ENCODE data around the gene ULK3. TPM values are rescaled to one million over a fixed set of nuclear protein-coding genes. Genes with fewer than 3 reads are reported as not detected.

ULK3 gene
- total RNA-seq, 1 experiment from 2014 or later, result 15.1 TPM

GRCh38 chr15:74799255-74799855, 43.6 kb downstream of the ULK3 start:
- no peak for DNase-seq (ENCODE audit: low read depth)

- DNase-seq (ENCODE audit: low read depth), result no peak
These were observed 44.3 kb downstream of the ULK3 start for GRCh38 chr15:74798388-74799254.

- DNase-seq (ENCODE audit: low read depth), result no peak
These were observed 46.9 kb downstream of the ULK3 start for GRCh38 chr15:74795966-74796625.

GRCh38 chr15:74794970-74795349, 48.0 kb downstream of the ULK3 start:
- DNase-seq (ENCODE audit: low read depth), result no peak

GRCh38 chr15:74794248-74794969, 48.5 kb downstream of the ULK3 start:
- DNase-seq (ENCODE audit: low read depth), result no peak

GRCh38 chr15:74793135-74794028, 49.6 kb downstream of the ULK3 start:
- peak; percentile 38 for DNase-seq (ENCODE audit: low read depth)

- no peak for DNase-seq (ENCODE audit: low read depth)
These were observed 50.5 kb downstream of the ULK3 start for GRCh38 chr15:74792227-74793016.

- no peak for DNase-seq (ENCODE audit: low read depth)
These were observed 51.3 kb downstream of the ULK3 start for GRCh38 chr15:74791667-74792066.

- no peak for DNase-seq (ENCODE audit: low read depth)
These were observed 51.9 kb downstream of the ULK3 start for GRCh38 chr15:74791007-74791406.

GRCh38 chr15:74790080-74790916, 52.7 kb downstream of the ULK3 start:
- peak; percentile 95 for DNase-seq (ENCODE audit: low read depth)

- DNase-seq (ENCODE audit: low read depth), result no peak
These were observed 53.2 kb downstream of the ULK3 start for GRCh38 chr15:74789741-74790079.

GRCh38 chr15:74789171-74789631, 53.8 kb downstream of the ULK3 start:
- no peak for DNase-seq (ENCODE audit: low read depth)

GRCh38 chr15:74788683-74789151, 54.2 kb downstream of the ULK3 start:
- no peak for DNase-seq (ENCODE audit: low read depth)

- DNase-seq (ENCODE audit: low read depth), result no peak
These were observed 54.8 kb downstream of the ULK3 start for GRCh38 chr15:74788042-74788682.

GRCh38 chr15:74787251-74788041, 55.5 kb downstream of the ULK3 start:
- DNase-seq (ENCODE audit: low read depth), result peak; percentile 68

GRCh38 chr15:74786551-74787165, 56.3 kb downstream of the ULK3 start:
- DNase-seq (ENCODE audit: low read depth), result no peak

Data from RPMI7951 (cell line).